ENCODE measurements around the gene ADAMTSL3. TPM values are rescaled to one million over a fixed set of nuclear protein-coding genes. Genes with fewer than 3 reads are reported as not detected.

Gene ADAMTSL3
- total RNA-seq, 1 experiment from 2014 or later = 0.05 TPM

- Histone ChIP-seq H3K9me3 (ENCODE audit: control insufficient read depth in 1 of 2, insufficient read depth in 1 of 2, low read depth in 1 of 2, low read length in 2 of 2) (no peaks in the 10 kb centered on the region), H4K20me1 (ENCODE audit: insufficient read depth) (no peaks in the 10 kb centered on the region), H3K79me2 (ENCODE audit: insufficient read depth, low read length) (no peaks in the 10 kb centered on the region), H3K4me1 (ENCODE audit: control insufficient read depth in 1 of 2, insufficient read depth in 2 of 2, low read length in 2 of 2) (no peaks in the 10 kb centered on the region), H3K9me2 (ENCODE audit: insufficient read depth) (no peaks in the 10 kb centered on the region), H3K4me3 (replicated peaks in 1 of 2; ENCODE audit: low read depth in 1 of 2, low read length in 2 of 2) (no peak overlapping the region), H3K27ac (ENCODE audit: low read depth, low read length) (no peak overlapping the region), H2AFZ (ENCODE audit: low read depth, low read length, poor library complexity, severe bottlenecking) (no peak overlapping the region), H3K4me2 (ENCODE audit: low read length) (no peak overlapping the region), H3K36me3 (ENCODE audit: control insufficient read depth in 1 of 2, insufficient read depth in 2 of 2, low read length in 2 of 2) (no peaks in the 10 kb centered on the region), H3K27me3 (ENCODE audit: insufficient read depth, low read length) (peaks cover 20% of the 10 kb centered on the region), H3K9ac (ENCODE audit: low read length) (no peak overlapping the region)
- ChIA-PET CTCF (no interaction called here), POLR2A (no interaction called here), RAD21 (ENCODE audit: low non-redundant PET in 1 of 2, low total read pairs in 2 of 2, uncharacterized antibody in 2 of 2, unreplicated experiment in 2 of 2) (no interaction called here)
- intact Hi-C loops (cut with micrococcal nuclease) = no loop called here
- ATAC-seq (no peak), DNase-seq (ENCODE audit: low read depth, low spot score) (no peak)
- TF ChIP-seq, protein P1, sequence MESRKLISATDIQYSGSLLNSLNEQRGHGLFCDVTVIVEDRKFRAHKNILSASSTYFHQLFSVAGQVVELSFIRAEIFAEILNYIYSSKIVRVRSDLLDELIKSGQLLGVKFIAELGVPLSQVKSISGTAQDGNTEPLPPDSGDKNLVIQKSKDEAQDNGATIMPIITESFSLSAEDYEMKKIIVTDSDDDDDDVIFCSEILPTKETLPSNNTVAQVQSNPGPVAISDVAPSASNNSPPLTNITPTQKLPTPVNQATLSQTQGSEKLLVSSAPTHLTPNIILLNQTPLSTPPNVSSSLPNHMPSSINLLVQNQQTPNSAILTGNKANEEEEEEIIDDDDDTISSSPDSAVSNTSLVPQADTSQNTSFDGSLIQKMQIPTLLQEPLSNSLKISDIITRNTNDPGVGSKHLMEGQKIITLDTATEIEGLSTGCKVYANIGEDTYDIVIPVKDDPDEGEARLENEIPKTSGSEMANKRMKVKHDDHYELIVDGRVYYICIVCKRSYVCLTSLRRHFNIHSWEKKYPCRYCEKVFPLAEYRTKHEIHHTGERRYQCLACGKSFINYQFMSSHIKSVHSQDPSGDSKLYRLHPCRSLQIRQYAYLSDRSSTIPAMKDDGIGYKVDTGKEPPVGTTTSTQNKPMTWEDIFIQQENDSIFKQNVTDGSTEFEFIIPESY (IDR thresholded peaks at IDR 0.05; ENCODE audit: extremely low read depth, insufficient replicate concordance, low read length) = no peak
- no peak for TF ChIP-seq EZH2phosphoT487 (IDR thresholded peaks at IDR 0.05; ENCODE audit: borderline replicate concordance)
- TF ChIP-seq, protein P2, sequence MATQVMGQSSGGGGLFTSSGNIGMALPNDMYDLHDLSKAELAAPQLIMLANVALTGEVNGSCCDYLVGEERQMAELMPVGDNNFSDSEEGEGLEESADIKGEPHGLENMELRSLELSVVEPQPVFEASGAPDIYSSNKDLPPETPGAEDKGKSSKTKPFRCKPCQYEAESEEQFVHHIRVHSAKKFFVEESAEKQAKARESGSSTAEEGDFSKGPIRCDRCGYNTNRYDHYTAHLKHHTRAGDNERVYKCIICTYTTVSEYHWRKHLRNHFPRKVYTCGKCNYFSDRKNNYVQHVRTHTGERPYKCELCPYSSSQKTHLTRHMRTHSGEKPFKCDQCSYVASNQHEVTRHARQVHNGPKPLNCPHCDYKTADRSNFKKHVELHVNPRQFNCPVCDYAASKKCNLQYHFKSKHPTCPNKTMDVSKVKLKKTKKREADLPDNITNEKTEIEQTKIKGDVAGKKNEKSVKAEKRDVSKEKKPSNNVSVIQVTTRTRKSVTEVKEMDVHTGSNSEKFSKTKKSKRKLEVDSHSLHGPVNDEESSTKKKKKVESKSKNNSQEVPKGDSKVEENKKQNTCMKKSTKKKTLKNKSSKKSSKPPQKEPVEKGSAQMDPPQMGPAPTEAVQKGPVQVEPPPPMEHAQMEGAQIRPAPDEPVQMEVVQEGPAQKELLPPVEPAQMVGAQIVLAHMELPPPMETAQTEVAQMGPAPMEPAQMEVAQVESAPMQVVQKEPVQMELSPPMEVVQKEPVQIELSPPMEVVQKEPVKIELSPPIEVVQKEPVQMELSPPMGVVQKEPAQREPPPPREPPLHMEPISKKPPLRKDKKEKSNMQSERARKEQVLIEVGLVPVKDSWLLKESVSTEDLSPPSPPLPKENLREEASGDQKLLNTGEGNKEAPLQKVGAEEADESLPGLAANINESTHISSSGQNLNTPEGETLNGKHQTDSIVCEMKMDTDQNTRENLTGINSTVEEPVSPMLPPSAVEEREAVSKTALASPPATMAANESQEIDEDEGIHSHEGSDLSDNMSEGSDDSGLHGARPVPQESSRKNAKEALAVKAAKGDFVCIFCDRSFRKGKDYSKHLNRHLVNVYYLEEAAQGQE (IDR thresholded peaks at IDR 0.05; ENCODE audit: low read depth) = no peak
- no peak for TF ChIP-seq ZFX (IDR thresholded peaks at IDR 0.05)
- no TSS peak for BruUV-seq (replicated peaks)
Measured at GRCh38 chr15:83716605-83717004, 62.7 kb downstream of the ADAMTSL3 start.

All from HCT116 (cell line).